Suppressor macrophage treated with lipopolysaccharide for 4 hours (primary cell): ENCODE measurements around the gene DNAH10.

Experiments used
- DNase-seq: peaks from one replicate; pipeline ENCODE4 v3.0.0-alpha.2; 2020

Gene DNAH10

DNA sequence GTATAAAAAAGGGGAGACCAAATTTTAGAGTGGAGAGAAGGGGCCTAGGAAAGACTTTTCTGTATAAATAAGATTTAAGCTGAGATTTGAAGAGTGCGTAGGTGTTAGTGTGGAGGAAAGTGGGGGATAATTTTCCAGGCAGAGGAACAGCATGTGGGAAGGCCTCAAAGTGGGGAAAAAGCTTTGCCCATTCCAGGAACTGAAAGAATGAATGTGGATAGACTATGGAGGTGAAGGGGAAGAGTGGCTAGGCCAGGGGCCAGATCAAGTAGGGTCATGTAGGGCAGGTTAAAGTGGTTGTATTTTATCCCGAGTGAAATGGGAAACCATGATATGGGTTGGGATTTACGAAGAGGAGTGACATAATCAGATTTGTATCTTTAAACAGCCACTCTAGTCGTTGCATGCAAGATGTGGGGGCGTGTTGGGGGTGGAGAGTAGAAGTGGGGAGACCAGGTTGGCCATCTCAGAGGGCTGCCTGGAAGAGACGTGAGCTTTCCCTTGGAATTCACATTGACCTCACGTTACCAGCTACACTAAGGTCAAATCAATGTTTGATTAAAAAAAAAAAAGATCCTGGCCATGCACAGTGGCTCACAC is 214.2 kb downstream of the DNAH10 start:
- DNase-seq = no peak

DNA sequence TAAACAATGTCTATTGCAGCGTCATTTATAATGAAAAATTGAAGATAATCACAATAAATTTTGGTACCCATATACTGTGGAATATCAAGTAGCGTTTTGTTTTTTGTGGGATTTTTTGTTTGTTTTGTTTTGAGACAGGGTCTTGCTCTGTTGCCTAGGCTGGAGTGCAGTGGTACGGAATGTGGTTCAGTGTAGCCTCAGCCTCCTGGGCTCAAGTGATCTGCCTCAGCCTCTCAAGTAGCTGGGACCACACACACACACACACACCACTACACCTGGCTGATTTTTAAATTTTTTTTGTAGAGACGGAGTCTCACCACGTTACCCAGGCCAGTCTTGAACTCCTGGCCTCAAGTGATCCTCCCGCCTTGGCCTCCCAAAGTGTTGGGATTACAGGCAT is 217.5 kb downstream of the DNAH10 start:
- no peak for DNase-seq

DNA sequence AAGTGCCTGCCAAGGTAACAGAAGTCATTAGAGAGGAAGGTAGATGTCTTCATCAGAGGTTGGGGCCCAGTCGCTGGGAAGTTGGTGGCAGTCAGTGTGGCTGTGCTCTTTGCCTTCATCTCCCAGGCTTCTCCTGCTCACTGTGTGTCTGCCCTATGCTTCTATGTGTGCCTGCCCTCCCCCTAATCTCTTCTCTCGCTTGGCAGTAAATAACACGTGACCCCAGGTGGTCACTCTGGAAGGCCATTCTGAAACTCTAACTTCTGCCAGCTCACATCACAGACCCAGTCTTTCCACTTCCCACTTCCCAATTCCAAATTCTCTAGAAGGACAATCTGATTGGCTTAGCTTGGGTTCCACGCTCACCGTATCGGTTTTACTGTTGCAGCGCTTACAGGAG is 220.2 kb downstream of the DNAH10 start:
- DNase-seq = no peak

DNA sequence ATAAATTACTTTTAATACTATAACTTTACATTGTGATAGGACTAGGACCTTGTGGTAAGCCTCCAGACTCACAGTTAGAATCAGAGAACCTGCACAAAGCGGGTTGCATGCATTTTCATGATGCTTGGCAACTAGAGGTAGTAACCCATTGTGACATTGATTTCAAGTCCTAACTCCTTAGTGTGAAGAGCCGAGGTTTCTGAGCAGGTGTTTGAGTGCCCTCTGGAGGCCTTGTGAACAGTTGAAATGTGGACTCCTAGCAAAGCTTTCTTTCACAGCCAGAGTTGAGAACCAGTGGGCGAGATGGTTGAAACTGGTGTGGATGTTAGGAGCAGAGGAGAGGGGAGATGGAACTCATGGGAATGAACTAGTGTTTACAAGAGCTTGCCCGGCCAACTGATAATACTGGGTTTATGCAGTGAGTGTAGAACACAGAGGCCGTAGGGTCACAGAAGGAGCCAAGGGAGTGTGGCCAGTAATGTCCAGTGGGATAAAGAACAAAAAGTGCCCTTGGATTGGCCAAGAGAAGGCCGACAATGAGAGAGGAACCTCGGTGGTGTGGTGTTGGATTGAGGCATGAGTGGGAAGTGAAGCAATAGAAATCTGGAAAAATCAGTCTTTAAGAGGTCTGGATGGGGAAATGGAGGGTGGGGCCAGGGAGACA is 221.9 kb downstream of the DNAH10 start:
- DNase-seq = peak; percentile 75

DNA sequence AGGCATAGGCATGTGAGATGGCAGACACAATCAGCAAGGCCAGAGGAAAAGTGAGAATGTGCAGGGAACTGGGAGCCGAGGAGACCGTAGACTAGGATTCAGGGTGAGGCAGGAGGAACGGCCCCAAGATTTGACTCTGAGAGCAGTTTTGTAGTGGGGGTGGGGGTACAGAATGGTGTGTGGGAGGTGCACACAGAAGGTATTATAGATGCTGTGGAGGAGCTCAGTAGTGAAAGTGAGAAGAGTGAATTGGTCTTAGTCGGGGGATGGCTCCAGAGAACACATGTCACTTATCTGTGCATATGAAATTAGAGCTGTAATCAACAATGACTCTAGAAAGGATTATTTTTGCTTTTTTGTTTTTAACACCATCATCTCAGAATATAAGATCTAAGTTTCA is 222.8 kb downstream of the DNAH10 start:
- no peak for DNase-seq
